GM19324 (cell line): ENCODE results near the gene FDX2.

Source experiments
- ATAC-seq: cut with Tn5 transposase; IDR thresholded peaks from one replicate; pipeline ENCODE4 v1.9.1; 2021; ENCODE audit warnings: mild to moderate bottlenecking, moderate library complexity; ENCODE audit not compliant: unreplicated experiment, low FRiP score

FDX2 gene

DNA sequence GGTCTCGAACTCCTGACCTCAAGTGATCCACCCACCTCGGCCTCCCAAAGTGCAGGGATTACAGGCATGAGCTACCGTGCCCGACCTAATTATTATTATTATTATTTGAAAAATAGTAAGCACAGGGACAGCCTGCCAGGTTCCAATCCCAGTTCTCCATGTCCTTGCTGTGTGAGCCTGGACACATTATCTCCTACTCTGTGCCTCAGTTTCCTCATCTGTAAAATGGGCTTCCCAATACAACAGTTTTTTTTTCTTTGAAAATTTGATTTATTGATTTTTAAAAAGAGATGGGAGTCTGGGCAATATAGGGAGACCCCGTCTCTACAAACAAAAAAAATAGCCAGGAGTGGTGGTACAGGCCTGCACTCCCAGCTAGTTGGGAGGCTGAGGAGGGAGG lies 9.5 kb downstream of the FDX2 start:
- ATAC-seq = no peak

DNA sequence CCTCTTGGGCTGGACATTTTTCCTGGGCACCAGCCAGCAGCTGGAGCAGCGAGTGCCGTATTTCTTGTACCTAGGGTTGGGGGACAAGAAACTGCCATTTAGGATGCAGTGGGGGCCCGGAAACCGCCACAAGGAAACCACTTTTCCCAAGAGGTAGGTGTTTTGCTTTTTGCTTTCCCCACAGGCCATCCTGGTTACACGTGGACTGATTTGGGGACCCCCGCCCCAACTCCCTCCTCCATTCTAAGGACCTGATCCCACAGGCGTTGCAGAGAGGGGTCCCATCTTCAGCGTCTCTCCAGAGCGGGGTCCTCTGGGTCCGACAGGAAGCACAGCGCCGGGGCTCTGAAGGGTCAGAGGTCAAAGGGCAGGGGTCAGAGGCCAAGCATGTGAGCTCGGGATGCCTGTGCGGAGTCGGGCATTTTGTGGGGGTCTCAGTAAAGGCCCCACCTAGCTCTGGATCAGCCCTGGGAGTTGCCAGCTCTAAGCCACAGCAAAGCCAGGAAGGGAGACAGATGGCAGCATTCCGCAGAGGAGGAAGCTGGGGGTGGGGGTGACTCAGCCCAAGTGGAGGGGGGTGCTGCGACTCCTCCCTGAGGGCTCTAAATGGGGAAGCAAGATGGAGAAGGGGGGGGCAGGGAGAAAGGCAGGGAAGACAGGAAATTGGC lies 10.5 kb downstream of the FDX2 start:
- ATAC-seq = no peak

DNA sequence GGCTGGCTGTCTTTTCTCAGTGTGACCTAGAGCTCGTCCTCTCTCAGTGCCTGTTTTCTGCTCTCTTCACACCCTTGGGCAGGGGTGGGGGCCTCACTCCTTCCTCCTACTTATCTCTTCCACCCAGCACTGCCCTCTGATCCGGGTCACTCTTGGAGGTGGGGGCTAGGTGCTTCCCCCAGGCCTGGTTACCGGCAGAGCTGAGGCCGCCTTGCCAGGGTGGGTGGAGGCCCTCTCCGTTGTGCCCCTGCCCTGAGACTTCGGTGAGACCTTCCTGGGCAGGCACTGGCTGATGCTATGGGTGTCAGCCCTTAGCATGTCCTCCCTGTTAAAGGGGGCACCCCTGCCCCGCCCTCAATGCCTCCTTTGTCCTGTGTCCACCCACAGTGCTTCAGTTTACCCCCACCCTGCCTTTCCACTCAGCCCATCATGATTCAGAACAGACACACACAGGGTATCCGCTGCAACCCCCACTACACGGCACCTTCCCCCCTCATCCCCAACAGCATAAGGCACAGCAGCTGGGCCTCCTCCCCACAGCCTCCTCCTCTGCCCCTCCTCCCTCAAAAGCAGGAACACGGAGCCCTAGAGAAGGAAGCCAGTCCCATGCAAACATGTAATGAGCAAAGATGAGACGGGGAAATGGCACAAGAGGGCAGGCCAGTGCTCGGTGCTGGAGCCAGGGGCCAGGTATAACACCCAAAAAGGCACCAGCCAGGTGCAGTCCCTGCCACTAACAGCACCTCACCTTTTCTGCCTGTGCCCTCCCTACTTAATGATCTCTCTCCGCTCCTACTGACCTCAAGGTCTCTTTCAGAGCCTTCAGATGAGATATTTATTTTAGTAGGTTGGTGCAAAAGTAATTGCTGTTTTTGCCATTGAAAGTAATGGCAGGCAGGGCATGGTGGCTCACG lies 16.0 kb downstream of the FDX2 start:
- ATAC-seq = no peak

DNA sequence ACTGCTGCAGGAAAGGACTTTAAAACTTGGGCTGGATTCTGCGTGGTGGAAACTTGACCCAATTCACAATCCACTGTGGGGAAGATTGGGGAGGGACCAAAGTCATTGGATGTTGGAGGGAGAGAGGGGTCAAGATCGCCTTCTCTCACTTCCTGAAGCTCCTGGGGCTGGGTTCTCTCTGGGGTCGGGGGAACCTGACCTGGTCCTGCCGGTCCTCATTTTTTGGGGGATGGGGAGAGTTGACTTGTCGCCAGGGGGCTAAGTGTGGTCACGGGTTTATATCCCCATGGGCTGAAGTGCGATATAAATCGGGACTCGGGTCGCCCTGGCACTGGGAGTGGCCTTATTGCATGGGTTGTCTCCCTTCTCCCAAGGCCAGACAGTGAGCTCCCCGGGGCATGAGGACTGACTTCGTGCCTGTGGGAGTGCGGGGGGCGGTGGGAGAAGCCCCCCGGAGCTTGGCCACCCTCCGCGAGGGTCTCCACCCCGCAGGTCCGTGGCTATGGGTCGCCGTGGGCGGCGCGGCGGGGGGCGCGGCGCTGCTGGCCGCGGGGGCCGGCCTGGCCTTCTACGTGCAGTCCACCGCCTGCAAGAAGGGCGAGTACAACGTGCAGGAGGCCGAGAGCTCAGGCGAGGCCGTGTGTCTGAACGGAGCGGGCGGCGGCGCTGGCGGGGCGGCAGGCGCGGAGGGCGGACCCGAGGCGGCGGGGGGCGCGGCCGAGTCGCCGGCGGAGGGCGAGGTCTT lies 19.8 kb downstream of the FDX2 start:
- ATAC-seq = no peak

DNA sequence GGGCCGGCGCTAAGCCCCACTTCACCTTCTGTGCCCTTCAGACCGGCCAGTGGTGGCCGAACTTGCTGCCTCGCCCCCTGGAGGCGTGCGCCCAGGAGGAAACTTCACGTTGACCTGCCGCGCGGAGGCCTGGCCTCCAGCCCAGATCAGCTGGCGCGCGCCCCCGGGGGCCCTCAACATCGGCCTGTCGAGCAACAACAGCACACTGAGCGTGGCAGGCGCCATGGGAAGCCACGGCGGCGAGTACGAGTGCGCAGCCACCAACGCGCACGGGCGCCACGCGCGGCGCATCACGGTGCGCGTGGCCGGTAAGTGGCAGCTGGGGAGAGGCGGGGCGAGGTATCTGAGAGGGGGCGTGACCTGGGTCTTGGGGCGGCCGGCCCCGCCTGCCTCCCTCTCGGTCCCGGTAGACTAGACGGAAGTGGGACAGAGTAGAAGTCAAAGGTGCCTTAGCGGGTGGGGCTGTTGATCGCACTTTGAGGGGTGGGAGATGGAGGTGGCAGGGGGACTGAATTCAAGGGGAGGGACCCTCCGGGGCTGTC lies 20.4 kb downstream of the FDX2 start:
- ATAC-seq = peak; percentile 72

DNA sequence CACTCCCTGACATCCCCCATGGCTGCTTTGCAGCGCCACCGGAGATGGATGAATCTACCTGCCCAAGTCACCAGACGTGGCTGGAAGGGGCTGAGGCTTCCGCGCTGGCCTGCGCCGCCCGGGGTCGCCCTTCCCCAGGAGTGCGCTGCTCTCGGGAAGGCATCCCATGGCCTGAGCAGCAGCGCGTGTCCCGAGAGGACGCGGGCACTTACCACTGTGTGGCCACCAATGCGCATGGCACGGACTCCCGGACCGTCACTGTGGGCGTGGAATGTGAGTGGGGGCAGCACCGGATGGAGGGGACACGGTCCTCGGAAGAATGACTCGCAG lies 21.5 kb downstream of the FDX2 start:
- ATAC-seq = no peak

DNA sequence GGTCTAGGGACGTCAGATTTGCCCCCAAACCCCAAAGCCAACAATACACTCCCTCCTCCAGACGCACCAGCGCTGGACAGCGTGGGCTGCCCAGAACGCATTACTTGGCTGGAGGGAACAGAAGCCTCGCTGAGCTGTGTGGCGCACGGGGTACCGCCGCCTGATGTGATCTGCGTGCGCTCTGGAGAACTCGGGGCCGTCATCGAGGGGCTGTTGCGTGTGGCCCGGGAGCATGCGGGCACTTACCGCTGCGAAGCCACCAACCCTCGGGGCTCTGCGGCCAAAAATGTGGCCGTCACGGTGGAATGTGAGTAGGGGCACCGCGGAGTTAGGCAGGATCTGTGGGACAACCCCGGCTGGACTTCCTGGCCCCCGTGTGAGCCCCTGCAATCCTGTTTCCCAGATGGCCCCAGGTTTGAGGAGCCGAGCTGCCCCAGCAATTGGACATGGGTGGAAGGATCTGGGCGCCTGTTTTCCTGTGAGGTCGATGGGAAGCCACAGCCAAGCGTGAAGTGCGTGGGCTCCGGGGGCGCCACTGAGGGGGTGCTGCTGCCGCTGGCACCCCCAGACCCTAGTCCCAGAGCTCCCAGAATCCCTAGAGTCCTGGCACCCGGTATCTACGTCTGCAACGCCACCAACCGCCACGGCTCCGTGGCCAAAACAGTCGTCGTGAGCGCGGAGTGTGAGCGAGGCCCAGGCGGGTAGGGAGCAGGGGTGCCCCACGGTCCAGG lies 22.0 kb downstream of the FDX2 start:
- no peak for ATAC-seq

DNA sequence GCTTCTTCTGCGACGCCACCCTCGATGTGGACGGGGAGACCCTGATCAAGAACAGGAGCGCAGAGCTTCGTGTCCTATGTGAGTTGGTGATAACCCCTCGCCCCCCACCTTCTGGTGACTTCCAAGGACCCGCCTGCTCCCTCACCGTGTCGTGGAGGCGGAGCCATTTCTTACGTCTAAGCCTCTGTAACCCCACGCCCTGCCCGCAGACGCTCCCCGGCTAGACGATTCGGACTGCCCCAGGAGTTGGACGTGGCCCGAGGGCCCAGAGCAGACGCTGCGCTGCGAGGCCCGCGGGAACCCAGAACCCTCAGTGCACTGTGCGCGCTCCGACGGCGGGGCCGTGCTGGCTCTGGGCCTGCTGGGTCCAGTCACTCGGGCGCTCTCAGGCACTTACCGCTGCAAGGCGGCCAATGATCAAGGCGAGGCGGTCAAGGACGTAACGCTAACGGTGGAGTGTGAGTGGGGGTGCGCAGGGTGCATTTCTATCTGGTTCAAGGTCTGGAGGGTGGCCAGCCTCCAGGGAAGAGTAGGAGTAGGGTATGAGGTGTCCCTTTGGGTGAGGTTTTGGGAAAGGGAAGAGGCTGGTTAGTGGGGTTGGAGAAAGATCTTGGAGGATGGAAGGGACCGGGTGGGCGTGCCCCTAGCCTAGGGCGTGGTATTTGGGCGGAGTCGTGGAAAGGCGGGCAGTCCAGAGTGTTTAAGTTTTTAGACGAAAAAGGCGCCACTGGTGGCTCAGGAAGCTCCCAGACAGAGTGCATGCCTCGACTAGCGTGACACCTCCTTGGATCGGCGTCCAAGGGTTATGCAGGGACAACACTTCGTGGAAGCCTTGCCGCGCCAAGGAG lies 22.8 kb downstream of the FDX2 start:
- ATAC-seq = no peak

DNA sequence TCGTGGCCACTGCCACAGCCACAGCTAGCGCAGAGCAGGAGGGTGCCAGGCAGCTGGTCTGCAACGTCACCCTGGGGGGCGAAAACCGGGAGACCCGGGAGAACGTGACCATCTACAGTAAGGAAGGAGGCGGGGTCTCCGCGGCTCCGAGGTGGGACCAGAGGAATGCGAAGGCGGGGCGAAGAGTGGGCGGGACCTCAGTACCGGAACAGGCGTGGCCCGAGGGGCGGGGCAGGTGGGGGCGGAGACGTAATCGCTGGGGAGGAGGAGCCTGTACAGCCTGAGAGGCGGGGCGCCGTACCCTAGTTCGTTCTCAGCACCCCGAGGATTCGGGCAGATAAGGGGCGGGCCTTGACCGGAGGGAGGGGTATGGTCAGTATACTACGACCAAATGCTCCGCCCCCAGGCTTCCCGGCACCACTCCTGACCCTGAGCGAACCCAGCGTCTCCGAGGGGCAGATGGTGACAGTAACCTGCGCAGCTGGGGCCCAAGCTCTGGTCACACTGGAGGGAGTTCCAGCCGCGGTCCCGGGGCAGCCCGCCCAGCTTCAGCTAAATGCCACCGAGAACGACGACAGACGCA lies 23.5 kb downstream of the FDX2 start:
- no peak for ATAC-seq

DNA sequence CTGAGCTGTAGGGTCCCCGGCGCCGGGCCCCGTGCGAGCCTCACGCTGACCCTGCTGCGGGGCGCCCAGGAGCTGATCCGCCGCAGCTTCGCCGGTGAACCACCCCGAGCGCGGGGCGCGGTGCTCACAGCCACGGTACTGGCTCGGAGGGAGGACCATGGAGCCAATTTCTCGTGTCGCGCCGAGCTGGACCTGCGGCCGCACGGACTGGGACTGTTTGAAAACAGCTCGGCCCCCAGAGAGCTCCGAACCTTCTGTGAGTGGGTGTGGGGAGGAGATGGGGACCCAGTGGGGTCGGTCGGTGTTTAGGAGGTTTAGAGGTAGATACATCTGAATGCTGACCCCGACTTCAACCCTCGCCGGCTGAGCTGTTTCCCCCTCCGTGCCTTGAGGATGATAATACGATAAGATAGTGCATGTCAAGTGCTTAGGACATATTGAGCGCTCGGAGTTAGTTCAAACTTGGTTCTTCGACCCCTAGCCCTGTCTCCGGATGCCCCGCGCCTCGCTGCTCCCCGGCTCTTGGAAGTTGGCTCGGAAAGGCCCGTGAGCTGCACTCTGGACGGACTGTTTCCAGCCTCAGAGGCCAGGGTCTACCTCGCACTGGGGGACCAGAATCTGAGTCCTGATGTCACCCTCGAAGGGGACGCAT lies 24.1 kb downstream of the FDX2 start:
- ATAC-seq = no peak

DNA sequence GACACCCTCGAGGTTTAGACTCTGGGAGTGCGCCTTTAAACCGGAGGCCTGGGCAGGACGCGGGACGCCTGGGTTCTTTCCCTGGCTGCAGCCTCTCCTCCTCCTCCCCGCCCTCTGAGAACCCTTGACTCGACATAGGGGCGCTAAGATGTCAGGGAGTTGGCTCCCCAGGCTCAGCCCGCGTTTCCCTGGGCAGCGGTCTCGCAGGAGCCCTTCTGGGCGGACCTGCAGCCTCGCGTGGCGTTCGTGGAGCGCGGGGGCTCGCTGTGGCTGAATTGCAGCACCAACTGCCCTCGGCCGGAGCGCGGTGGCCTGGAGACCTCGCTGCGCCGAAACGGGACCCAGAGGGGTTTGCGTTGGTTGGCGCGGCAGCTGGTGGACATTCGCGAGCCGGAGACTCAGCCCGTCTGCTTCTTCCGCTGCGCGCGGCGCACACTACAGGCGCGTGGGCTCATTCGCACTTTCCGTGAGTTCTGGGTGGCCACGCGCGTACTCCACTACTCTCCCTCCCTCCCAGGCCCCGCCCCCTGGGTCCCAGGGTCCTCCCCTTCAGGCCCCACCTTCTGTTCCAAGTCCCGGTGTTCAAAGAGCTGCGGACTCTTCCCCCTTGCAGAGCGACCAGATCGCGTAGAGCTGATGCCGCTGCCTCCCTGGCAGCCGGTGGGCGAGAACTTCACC lies 24.8 kb downstream of the FDX2 start:
- ATAC-seq = no peak

DNA sequence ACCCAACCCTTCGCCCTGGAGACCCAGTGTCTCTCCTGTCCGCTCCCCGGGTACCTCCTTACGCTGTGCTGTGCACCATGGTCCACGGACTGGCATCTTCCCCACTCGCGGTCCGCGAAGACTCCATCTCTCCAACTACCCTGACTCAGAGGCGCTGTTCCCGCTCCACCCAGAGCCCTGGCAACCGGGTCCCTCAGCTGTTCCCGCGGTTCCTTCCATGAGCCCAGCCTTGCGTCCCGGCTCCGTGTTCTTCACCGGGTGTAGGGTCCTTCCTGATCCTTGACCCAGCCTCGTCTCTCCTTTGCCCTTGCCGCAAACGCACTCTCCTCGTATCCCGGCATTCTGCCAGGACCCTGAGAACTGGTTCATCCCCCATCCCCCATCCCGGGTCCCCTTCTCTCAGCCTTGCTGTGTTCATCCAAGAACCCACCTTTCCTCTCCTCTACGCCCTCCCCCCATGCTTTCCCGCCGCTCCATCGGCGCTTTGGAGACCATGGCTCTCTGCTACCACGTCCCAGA lies 25.4 kb downstream of the FDX2 start:
- no peak for ATAC-seq

DNA sequence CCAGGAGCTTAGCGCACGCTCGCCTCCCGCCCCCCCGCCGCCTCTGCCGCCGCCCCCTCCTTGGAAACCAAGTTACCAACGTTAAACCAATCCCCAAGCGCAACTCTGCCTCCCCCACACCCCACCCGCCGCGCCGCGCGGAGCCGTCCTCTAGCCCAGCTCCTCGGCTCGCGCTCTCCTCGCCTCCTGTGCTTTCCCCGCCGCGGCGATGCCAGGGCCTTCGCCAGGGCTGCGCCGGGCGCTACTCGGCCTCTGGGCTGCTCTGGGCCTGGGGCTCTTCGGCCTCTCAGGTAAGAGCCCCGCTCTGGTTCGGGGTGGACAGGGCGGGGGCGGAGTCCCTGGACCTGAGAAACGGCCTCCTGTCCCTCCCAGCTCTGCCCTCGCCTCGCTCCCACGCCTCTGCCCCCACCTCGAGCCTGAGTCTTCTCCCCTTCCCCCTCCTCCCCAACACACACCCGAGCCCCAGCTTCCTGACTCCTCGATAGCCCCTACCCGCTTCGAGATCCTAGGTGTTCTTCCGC lies 25.9 kb downstream of the FDX2 start, which contains the start of gene ICAM5:
Gene ICAM5 (plus strand): TSS at position 117 of the 521 bp plus-strand sequence. CDS start 92 bp downstream, at position 209.
- ATAC-seq = no peak

DNA sequence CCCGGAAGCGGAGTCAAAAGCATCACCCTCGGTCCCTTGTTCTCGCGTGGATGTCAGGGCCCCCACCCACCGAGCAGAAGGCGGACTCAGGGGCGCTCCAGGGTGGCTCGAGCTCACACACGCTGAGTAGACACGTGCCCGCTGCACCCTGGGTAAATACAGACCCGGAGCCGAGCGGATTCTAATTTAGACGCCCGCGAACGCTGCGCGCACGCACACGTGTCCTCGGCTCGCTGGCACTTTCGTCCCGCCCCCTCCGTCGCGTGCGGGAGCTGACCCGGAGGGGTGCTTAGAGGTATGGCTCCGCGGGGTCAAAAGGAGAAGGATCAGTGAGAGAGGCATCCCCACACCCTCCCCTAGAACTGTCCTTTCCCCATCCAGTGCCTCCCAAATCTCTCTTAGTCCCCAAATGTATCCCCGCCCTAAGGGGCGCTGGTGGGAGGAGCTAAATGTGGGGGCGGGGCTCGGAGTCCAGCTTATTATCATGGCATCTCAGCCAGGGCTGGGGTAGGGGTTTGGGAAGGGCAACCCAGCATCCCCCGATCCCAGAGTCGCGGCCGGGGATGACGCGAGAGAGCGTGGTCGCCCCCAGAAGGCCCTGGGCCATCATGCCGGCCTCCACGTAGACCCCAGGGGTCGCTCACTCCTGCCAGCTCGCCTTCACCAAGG lies 26.5 kb downstream of the FDX2 start:
- ATAC-seq = no peak

DNA sequence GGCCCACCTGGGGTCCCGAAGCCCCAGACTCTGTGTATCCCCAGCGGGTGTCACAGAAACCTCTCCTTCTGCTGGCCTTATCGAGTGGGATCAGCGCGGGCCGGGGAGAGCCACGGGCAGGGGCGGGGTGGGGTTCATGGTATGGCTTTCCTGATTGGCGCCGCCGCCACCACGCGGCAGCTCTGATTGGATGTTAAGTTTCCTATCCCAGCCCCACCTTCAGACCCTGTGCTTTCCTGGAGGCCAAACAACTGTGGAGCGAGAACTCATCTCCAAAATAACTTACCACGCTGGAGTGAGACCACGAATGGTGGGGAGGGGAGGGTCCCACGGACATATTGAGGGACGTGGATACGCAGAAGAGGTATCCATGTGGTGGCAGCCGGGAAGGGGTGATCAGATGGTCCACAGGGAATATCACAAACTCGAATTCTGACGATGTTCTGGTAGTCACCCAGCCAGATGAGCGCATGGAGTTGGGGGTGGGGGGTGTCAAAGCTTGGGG lies 27.1 kb downstream of the FDX2 start:
- ATAC-seq = no peak

DNA sequence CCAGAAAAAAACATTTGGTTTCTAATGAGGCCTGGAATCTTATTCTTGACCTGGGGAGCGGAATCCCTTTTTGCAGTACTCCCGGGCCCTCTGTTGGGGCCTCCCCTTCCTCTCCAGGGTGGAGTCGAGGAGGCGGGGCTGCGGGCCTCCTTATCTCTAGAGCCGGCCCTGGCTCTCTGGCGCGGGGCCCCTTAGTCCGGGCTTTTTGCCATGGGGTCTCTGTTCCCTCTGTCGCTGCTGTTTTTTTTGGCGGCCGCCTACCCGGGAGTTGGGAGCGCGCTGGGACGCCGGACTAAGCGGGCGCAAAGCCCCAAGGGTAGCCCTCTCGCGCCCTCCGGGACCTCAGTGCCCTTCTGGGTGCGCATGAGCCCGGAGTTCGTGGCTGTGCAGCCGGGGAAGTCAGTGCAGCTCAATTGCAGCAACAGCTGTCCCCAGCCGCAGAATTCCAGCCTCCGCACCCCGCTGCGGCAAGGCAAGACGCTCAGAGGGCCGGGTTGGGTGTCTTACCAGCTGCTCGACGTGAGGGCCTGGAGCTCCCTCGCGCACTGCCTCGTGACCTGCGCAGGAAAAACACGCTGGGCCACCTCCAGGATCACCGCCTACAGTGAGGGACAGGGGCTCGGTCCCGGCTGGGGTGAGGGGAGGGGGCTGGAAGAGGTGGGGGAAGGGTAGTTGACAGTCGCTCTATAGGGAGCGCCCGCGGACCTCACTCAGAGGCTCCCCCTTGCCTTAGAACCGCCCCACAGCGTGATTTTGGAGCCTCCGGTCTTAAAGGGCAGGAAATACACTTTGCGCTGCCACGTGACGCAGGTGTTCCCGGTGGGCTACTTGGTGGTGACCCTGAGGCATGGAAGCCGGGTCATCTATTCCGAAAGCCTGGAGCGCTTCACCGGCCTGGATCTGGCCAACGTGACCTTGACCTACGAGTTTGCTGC lies 28.7 kb downstream of the FDX2 start, which contains the start of gene ICAM4:
Gene ICAM4 (plus strand): TSS at position 153 of the 935 bp plus-strand sequence. CDS start 58 bp downstream, at position 211.
- no peak for ATAC-seq
